T-helper 2 cell treated with Interferon-gamma antibody and Interleukin-4, amounts not matched to agents 5 μg/mL and 100 μg/mL, for 36 hours (primary cell): Measurements from ENCODE around the gene DLAT.
"Not testable (repeated sequence)": the region's sequence is repeated elsewhere in the genome, so short reads cannot be mapped to it uniquely, and the experiment has no call there.

Experiments
- DNase-seq: peaks from one replicate; pipeline ENCODE4 v3.0.0; 2021; ENCODE audit warnings: low spot score
- H3K27ac Mint-ChIP-seq: one replicate; pipeline ENCODE4 v1.8.0; 2021; ENCODE audit warnings: mild to moderate bottlenecking, mixed read lengths
- H3K27me3 Mint-ChIP-seq: one replicate; pipeline ENCODE4 v1.8.0; 2021; ENCODE audit warnings: low read depth, mixed read lengths
- H3K36me3 Mint-ChIP-seq: one replicate; pipeline ENCODE4 v1.8.0; 2021; ENCODE audit warnings: low read depth, mixed read lengths
- H3K4me1 Mint-ChIP-seq: one replicate; pipeline ENCODE4 v1.8.0; 2021; ENCODE audit warnings: low read depth, mixed read lengths
- H3K4me3 Mint-ChIP-seq: one replicate; pipeline ENCODE4 v1.8.0; 2022; ENCODE audit warnings: mild to moderate bottlenecking, moderate library complexity, mixed read lengths
- H3K9me3 Mint-ChIP-seq: one replicate; pipeline ENCODE4 v1.8.0; 2021; ENCODE audit warnings: mixed read lengths

DLAT gene

DNA sequence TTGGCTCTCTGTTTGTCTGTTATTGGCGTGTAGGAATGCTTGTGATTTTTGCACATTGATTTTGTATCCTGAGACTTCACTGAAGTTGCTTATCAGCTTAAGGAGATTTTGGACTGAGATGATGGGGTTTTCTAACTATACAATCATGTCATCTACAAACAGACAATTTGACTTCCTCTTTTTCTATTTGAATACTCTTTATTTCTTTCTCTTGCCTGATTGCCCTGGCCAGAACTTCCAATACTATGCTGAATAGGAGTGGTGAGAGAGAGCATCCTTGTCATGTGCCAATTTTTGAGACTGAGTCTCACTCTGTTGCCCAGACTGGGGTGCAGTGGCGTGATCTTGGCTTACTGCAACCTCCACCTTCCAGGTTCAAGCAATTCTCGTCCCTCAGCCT, 23.0 kb downstream of the DLAT start:
- H3K4me1 Mint-ChIP-seq, DNase-seq, H3K9me3 Mint-ChIP-seq, H3K27ac Mint-ChIP-seq, H3K27me3 Mint-ChIP-seq, H3K4me3 Mint-ChIP-seq: not testable (repeated sequence)
- peaks cover 63% of the 10 kb centered on the region for H3K36me3 Mint-ChIP-seq

DNA sequence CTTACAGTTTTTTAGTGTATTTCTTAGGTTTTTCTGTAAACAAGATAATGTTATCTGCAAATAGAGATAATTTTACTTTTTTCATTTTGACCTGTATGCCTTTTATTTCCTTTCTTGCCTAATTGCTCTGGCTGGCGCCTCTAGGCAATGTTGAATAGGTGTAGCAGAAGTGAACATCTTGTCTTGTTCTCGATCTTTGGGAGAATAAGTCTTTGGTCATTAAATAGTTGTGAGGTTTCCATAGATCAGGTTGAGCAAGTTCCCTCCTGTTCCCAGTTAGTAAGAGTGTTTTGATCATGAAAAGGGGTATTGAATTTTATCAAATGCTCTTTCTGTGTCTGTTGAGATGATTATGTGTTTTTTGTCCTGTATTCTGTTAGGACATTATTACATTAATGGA, 24.6 kb downstream of the DLAT start:
- peaks cover 66% of the 10 kb centered on the region for H3K36me3 Mint-ChIP-seq
- no peak for DNase-seq
- H3K4me1 Mint-ChIP-seq = peaks cover 10% of the 10 kb centered on the region
- no peak overlapping the region for H3K4me3 Mint-ChIP-seq
- H3K9me3 Mint-ChIP-seq = no peaks in the 10 kb centered on the region
- H3K27me3 Mint-ChIP-seq = no peaks in the 10 kb centered on the region
- no peak overlapping the region for H3K27ac Mint-ChIP-seq

DNA sequence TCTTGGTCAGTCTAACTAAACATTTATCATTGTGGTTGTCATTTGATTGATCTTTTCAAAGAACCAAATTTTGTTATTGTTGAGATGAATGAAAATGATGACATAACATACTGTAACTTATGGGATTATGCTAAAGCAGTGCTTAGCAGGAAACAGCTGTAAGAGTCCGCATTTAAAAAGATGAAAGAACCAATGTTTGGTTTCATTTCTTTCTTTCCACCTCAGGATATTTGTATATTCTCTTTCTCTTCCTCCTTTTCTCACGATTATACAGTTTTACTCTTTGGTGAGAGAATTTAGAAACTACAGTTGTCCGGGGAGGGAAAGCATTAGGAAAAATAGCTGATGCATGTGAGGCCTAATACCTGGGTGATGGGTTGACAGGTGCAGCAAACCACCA, 25.5 kb downstream of the DLAT start:
- no peak overlapping the region for H3K4me3 Mint-ChIP-seq
- peaks cover 64% of the 10 kb centered on the region for H3K36me3 Mint-ChIP-seq
- H3K9me3 Mint-ChIP-seq = no peaks in the 10 kb centered on the region
- no peaks in the 10 kb centered on the region for H3K27me3 Mint-ChIP-seq
- H3K27ac Mint-ChIP-seq = no peak overlapping the region
- peaks cover 10% of the 10 kb centered on the region for H3K4me1 Mint-ChIP-seq
- no peak for DNase-seq

DNA sequence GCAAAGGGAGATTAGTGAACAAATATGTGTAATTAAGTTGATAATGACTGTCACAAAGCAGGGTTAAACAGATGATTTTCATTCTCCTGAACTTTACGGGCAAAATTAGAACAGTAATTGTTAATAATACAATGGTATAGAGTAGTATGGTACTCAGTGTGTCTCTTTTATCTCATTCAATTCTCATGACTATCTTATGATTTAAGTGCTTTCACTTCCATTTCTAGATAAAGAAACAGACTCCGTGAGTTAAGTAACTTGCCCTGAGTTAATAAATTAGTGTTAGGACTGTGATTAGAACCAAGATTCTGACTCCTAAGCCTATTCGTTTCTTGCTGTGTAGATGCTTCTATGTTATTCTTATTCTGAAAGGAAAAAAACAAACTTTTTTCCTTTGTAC, 26.6 kb downstream of the DLAT start:
- Mint-ChIP-seq H3K27me3 (no peaks in the 10 kb centered on the region), H3K36me3 (peaks cover 63% of the 10 kb centered on the region), H3K4me3 (no peak overlapping the region), H3K4me1 (peaks cover 14% of the 10 kb centered on the region), H3K9me3 (no peaks in the 10 kb centered on the region), H3K27ac (no peak overlapping the region)
- no peak for DNase-seq

DNA sequence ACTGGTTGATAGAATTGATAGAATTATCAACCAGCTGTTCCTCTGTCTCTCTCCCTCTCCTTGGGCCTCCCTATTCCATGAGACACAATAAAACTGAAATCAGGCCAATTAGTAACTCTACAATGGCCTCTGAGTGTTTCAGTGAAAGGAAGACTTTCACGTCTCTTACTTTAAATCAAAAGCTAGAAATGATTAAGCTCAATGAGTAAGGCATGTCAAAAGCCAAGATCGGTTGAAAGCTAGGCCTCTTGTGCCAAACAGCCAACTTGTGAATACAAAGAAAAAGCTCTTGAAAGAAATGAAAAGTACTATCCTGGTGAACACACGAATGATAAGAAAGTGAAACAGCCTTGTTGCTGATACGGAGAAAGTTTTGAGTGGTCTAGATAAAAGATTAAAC, 32.0 kb downstream of the DLAT start:
- peak; percentile 29 for DNase-seq
- H3K9me3 Mint-ChIP-seq = no peaks in the 10 kb centered on the region
- no peaks in the 10 kb centered on the region for H3K27me3 Mint-ChIP-seq
- H3K4me1 Mint-ChIP-seq = peaks cover 13% of the 10 kb centered on the region
- H3K36me3 Mint-ChIP-seq = peaks cover 48% of the 10 kb centered on the region
- H3K4me3 Mint-ChIP-seq = peak overlapping the region; percentile 66
- H3K27ac Mint-ChIP-seq = peak overlapping the region; percentile 71

DNA sequence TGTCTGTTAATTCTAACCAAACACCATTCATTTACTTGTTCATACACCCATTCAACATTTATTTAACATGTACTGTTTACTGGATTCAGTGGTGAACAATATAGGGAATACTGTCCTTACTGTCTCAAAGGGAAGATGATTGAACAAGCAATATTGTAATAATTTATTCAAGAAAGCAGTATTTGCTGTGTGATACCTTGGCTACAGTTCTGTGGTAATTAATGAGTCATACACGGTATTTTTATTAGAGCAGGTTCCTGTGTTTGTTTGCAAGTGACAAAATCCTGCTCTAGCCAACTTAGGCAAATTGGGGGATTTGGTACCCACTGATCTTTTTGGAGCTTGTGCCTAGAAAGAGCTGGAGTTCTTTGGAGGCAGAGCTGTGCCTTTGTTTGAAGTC, 32.9 kb downstream of the DLAT start:
- no peak overlapping the region for H3K27ac Mint-ChIP-seq
- H3K27me3 Mint-ChIP-seq = no peaks in the 10 kb centered on the region
- H3K4me1 Mint-ChIP-seq = peaks cover 13% of the 10 kb centered on the region
- no peak overlapping the region for H3K4me3 Mint-ChIP-seq
- no peaks in the 10 kb centered on the region for H3K9me3 Mint-ChIP-seq
- no peak for DNase-seq
- H3K36me3 Mint-ChIP-seq = peaks cover 48% of the 10 kb centered on the region

DNA sequence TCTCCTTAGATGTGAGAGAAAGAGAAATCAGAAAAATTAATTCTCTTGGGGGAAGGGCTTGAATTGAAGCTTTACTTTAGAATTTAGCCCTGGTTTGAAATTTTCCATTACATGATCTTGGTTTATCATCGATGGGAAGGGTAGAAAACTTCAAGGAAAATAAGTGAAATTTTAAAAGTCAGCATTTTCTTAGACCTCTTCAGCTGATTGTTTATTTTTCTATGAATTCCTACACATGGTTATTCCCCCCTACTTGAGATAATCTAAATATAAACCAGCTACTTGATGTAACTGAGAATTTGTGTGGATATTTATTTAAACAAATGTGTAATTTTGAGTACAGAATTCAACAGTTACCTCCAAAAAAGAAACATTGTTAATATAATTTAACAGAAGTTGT, 37.7 kb downstream of the DLAT start:
- no peak for DNase-seq
- Mint-ChIP-seq H3K4me1 (peaks cover 1% of the 10 kb centered on the region), H3K27ac (no peak overlapping the region), H3K36me3 (peaks cover 23% of the 10 kb centered on the region), H3K4me3 (no peak overlapping the region), H3K27me3 (no peaks in the 10 kb centered on the region), H3K9me3 (no peaks in the 10 kb centered on the region)

DNA sequence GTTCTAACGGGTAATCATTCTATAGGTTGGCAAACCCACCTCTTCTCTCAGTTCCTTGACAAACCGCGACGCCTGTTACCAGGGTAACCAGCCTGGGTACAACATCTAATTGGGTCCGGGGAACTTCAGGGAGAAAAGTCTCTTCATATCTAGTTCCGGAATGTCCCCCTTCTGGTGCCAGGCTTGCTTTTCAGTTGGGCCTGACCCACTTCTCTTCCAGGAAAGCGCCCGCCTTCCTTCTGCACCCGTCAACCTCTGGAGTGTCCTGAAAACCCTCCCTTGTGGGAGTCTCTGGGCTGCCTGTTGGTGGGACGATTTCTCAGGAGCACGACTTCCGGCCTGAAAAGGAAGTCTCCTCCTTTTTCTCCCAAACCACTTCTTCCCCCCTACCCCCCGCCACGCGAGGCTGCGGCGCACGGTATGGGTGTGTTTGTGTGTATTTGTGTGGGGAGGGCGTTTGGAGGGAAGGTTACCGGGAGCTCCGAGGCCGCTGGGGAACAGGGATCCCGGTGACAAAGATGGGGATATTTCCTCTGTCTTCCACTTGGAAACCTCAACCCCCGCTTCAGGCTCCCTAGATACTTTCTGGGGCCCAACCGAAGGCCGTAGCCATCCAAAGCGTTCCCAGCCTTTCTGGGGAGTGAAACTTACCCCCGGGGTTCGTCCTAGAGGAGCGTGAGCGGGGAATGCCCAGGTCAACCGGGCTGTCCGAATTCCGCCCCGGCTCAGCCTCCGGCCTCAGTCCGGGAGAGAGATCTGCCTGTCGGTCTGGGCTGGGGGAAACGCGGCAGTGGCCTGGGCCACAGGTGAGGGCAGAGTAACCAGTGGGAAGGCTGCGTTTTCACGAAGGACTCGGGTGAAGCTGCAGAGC, 49.0 kb downstream of the DLAT start, which contains the start of the genes NKAPD1 and PIH1D2:
Gene NKAPD1, plus strand, starts transcription at position 359 of the 871 bp plus-strand sequence. CDS start 1,276 bp downstream, outside the sequence.
Gene PIH1D2, minus strand, starts transcription at position 77 of the 871 bp plus-strand sequence. CDS start 843 bp downstream, outside the sequence.
- peak within 1 kb of the TSS; percentile 93 for H3K27ac Mint-ChIP-seq
- H3K4me3 Mint-ChIP-seq = peak within 1 kb of the TSS; percentile 95
- DNase-seq = peak; percentile 77
- peaks cover 26% of the 10 kb centered on the region for H3K4me1 Mint-ChIP-seq
- H3K36me3 Mint-ChIP-seq = peaks cover 21% of the 10 kb centered on the region
- no peaks in the 10 kb centered on the region for H3K9me3 Mint-ChIP-seq
- peaks cover 3% of the 10 kb centered on the region for H3K27me3 Mint-ChIP-seq

DNA sequence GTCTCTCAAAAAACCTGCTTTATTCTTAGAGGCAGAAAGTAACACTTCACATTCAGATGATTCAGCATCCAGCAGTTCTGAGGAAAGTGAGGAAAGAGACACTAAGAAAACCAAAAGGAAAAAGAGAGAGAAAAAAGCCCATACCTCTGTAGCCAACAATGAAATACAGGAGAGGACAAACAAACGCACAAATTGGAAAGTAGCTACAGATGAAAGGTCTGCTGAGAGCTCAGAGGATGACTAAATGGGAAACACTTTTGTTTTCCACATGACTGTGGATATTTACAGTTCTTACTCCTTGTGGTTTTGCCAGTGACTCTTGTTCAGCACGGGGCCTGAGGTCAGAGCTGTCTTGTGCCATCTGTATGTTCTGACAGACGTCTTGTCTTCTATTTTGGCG, 57.5 kb downstream of the DLAT start:
- H3K4me1 Mint-ChIP-seq = peaks cover 25% of the 10 kb centered on the region
- H3K36me3 Mint-ChIP-seq = peaks cover 64% of the 10 kb centered on the region
- peak overlapping the region; percentile 32 for H3K27ac Mint-ChIP-seq
- no peaks in the 10 kb centered on the region for H3K9me3 Mint-ChIP-seq
- no peak overlapping the region for H3K4me3 Mint-ChIP-seq
- peak; percentile 21 for DNase-seq
- H3K27me3 Mint-ChIP-seq = no peaks in the 10 kb centered on the region

DNA sequence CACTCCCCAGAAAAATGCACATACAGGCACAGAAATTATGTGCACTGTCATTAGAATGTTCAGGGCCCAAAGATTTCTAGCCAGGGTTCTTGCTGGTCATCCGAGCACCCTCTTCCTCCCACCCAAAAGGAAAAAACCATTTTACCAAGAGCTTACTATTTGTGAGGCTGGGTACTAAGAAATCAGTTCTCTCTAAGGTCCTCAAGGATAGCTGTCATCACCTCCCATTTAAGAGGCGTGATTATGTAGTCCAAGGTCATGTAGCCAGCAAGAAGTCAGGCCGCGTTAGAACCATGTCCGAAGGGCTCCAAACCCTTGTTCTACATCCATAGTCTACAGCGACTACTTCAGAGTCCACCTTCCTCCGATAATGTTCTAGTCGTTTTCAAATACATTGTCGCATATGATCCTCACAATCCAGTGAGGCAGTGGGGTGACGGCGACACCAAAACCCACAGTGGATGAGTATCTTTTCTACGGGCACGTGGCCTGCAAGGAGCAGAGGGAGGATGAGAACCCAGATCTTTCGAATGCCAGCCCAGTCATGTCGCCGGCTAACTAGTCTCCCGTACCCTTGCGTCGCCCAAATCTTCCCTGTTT, 60.7 kb downstream of the DLAT start:
- no peaks in the 10 kb centered on the region for H3K9me3 Mint-ChIP-seq
- no peak for DNase-seq
- H3K4me1 Mint-ChIP-seq = peaks cover 43% of the 10 kb centered on the region
- H3K27ac Mint-ChIP-seq = peak overlapping the region; percentile 92
- H3K27me3 Mint-ChIP-seq = no peaks in the 10 kb centered on the region
- peak overlapping the region; percentile 96 for H3K4me3 Mint-ChIP-seq
- peaks cover 64% of the 10 kb centered on the region for H3K36me3 Mint-ChIP-seq

DNA sequence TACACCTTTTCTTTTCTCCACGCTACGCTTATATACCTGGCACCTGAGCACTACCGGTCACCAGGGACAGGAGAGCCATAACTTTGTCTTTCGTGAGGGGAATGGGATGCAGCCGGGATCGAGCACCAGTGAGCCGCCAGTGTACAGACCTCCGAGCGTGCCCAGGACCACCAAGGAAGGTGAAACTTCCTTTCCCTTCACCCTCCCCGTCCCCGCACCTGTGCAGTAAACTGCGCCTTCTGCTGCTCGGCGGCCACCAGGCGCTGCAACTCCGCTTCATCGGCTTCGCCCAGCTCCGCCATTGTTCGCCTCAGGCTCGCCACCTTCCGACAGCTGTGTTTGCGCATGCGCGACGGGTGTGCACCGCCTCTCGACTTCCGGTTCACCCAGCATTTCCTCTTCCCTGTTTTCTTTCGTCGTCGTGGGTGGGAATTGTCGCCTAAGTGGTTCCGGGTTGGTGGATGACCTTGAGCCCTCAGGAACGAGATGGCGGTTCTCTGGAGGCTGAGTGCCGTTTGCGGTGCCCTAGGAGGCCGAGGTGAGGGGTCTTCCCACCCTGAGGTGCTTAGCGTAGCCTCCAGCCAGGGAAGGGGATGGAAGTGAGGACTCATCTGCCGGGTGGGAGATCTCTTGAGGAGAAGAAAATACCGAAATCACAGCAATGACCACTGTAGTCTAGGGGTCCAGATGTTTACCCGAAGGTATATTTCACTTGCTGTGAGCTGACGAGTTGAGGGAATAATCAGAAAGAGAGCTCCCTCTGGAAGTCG, 61.4 kb downstream of the DLAT start, which contains the start of the genes SDHD and TIMM8B:
Gene SDHD, plus strand, starts transcription at position 452 of the 770 bp plus-strand sequence. Its CDS starts 35 bp downstream, at position 487.
Gene TIMM8B, minus strand, starts transcription at position 335 of the 770 bp plus-strand sequence. Its CDS starts 33 bp downstream, at position 302.
- Mint-ChIP-seq H3K27ac (peak within 1 kb of the TSS; percentile 92), H3K27me3 (no peaks in the 10 kb centered on the region), H3K4me1 (peaks cover 41% of the 10 kb centered on the region), H3K4me3 (peak within 1 kb of the TSS; percentile 96), H3K36me3 (peaks cover 69% of the 10 kb centered on the region), H3K9me3 (no peaks in the 10 kb centered on the region)
- DNase-seq = peak; percentile 96

DNA sequence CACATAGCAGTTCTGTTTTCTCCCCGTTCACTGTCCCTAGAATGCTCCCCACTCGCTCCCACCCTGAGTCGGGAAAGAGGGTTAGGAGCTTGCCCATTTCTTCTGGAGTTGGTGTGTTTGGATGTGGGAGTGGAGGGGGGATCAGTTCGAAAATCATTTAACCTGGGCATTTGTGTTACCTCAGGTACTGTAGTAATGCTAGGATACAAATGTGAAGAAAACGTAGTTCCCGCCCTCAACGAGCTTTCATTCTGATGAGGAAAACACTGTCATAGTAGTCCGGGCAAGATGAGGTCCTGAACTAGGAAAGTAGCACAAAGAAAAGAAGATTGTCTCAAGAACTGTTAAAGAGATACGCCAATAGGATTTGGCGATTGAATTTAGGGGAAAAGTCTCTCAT, 62.0 kb downstream of the DLAT start:
- Mint-ChIP-seq H3K9me3 (no peaks in the 10 kb centered on the region), H3K27ac (peak overlapping the region; percentile 92), H3K27me3 (no peaks in the 10 kb centered on the region), H3K36me3 (peaks cover 68% of the 10 kb centered on the region), H3K4me3 (peak overlapping the region; percentile 96), H3K4me1 (peaks cover 39% of the 10 kb centered on the region)
- no peak for DNase-seq

DNA sequence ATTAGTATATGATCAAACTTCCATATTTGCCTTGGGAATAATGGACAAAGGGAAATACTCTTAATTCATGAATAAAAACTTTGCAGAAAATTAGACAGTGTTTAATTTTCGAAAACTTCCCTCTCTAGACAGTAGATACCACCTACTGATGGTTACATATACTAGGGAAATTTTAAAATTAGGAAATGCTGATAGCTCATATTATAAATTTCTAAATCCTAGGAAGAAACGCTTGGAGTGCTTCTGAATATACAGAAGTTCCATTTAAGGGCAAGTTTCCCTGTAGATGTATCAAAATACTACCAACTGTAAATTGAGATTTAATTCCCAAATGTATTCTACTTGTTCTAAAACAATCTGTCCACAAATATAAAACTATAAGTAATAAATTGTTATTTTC, 70.1 kb downstream of the DLAT start:
- not testable (repeated sequence) for H3K27me3 Mint-ChIP-seq, H3K9me3 Mint-ChIP-seq, H3K4me1 Mint-ChIP-seq, H3K4me3 Mint-ChIP-seq, H3K27ac Mint-ChIP-seq, DNase-seq
- H3K36me3 Mint-ChIP-seq = peaks cover 28% of the 10 kb centered on the region
